Measurements from ENCODE around the gene USP17L11. TPM values are rescaled to one million over a fixed set of nuclear protein-coding genes. Genes with fewer than 3 reads are reported as not detected.
"Not testable (repeated sequence)": the region's sequence is repeated elsewhere in the genome, so short reads cannot be mapped to it uniquely, and the experiment has no call there.

The USP17L11 gene
- total RNA-seq, 2 experiments from 2014 or later, result not detected

DNA sequence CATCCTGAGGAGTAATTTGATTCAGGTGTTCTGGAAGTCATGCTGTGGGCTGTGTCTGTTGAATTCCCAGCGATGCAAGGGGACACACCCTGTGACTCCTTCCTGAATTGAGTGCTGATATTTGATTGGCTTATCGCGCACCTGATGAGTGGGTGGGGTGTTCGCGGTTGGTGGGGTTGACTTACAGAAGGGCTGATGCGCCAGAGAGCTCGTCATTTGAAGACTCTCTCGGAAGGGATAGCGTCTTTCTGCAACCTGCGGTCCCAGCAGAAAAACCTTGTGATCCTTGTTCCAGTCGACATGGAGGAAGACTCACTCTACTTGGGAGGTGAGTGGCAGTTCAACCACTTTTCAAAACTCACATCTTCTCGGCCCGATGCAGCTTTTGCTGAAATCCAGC lies 37.9 kb downstream of the USP17L11 start, which contains the start of gene USP17L19:
USP17L19 (plus strand) TSS at position 301 of the 400 bp plus-strand sequence; CDS start at position 301, 0 bp downstream.
- BruUV-seq (replicated peaks); H3K9me3 ChIP-seq (ENCODE audit: low read length); POLR2A ChIA-PET; H3K27ac ChIP-seq (ENCODE audit: low read depth, low read length, poor library complexity, severe bottlenecking); H3K9me2 ChIP-seq (ENCODE audit: insufficient read depth, low read length); H3K79me2 ChIP-seq (ENCODE audit: insufficient read depth, low read depth, low read length); H4K20me1 ChIP-seq (ENCODE audit: insufficient read depth, low read length); H3K4me1 ChIP-seq (ENCODE audit: insufficient read depth, low read length, poor library complexity, severe bottlenecking); H2AFZ ChIP-seq (ENCODE audit: low read length); DNase-seq (ENCODE audit: low spot score); CTCF ChIA-PET (ENCODE audit: unreplicated experiment); intact Hi-C loops (cut with micrococcal nuclease; ENCODE audit: unreplicated experiment); H3K36me3 ChIP-seq (ENCODE audit: insufficient read depth, low read length); H3K4me3 ChIP-seq (ENCODE audit: low read depth, low read length, poor library complexity, severe bottlenecking); H3K4me2 ChIP-seq (ENCODE audit: low read length): not testable (repeated sequence)

DNA sequence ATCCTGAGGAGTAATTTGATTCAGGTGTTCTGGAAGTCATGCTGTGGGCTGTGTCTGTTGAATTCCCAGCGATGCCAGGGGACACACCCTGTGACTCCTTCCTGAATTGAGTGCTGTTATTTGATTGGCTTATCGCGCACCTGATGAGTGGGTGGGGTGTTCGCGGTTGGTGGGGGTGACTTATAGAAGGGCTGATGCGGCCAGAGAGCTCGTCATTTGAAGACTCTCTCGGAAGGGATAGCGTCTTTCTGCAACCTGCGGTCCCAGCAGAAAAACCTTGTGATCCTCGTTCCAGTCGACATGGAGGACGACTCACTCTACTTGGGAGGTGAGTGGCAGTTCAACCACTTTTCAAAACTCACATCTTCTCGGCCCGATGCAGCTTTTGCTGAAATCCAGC lies 42.6 kb downstream of the USP17L11 start, which contains the start of gene USP17L20:
USP17L20 (plus strand) TSS at position 301 of the 400 bp plus-strand sequence; CDS start at position 301, 0 bp downstream.
- DNase-seq (ENCODE audit: low spot score); H3K9me3 ChIP-seq (ENCODE audit: low read length); POLR2A ChIA-PET; intact Hi-C loops (cut with micrococcal nuclease; ENCODE audit: unreplicated experiment); BruUV-seq (replicated peaks); H3K4me2 ChIP-seq (ENCODE audit: low read length); CTCF ChIA-PET (ENCODE audit: unreplicated experiment); H3K79me2 ChIP-seq (ENCODE audit: insufficient read depth, low read depth, low read length); H3K9me2 ChIP-seq (ENCODE audit: insufficient read depth, low read length); H3K4me1 ChIP-seq (ENCODE audit: insufficient read depth, low read length, poor library complexity, severe bottlenecking); H3K4me3 ChIP-seq (ENCODE audit: low read depth, low read length, poor library complexity, severe bottlenecking); H2AFZ ChIP-seq (ENCODE audit: low read length); H3K36me3 ChIP-seq (ENCODE audit: insufficient read depth, low read length); H3K27ac ChIP-seq (ENCODE audit: low read depth, low read length, poor library complexity, severe bottlenecking); H4K20me1 ChIP-seq (ENCODE audit: insufficient read depth, low read length): not testable (repeated sequence)

GRCh38 chr4:9262572-9262971 lies 47.4 kb downstream of the USP17L11 start, which contains the start of gene USP17L21:
TSS of gene USP17L21 (plus strand) at chr4:9262872. CDS start at chr4:9262872, 0 bp downstream.
- POLR2A ChIA-PET; H3K4me3 ChIP-seq (ENCODE audit: low read depth, low read length, poor library complexity, severe bottlenecking); intact Hi-C loops (cut with micrococcal nuclease; ENCODE audit: unreplicated experiment); H3K9me3 ChIP-seq (ENCODE audit: low read length); H3K4me1 ChIP-seq (ENCODE audit: insufficient read depth, low read length, poor library complexity, severe bottlenecking); CTCF ChIA-PET (ENCODE audit: unreplicated experiment); BruUV-seq (replicated peaks); H2AFZ ChIP-seq (ENCODE audit: low read length); H3K4me2 ChIP-seq (ENCODE audit: low read length); DNase-seq (ENCODE audit: low spot score); H3K27ac ChIP-seq (ENCODE audit: low read depth, low read length, poor library complexity, severe bottlenecking); H4K20me1 ChIP-seq (ENCODE audit: insufficient read depth, low read length); H3K36me3 ChIP-seq (ENCODE audit: insufficient read depth, low read length); H3K79me2 ChIP-seq (ENCODE audit: insufficient read depth, low read depth, low read length); H3K9me2 ChIP-seq (ENCODE audit: insufficient read depth, low read length): not testable (repeated sequence)

Other genes with a start within 250 kb of the USP17L11 start
- gene FAM90A26, start 45.0 kb upstream of the USP17L11 start, total RNA-seq (2014; rRNA removed; shearing (Covaris generic)), result not detected in 2 replicates
- not detected in 2 replicates for gene FAM90A26, start 45.0 kb upstream of the USP17L11 start, total RNA-seq (2022)
- not detected in 2 replicates for gene USP17L10, start 4.7 kb upstream of the USP17L11 start, total RNA-seq (2014; rRNA removed; shearing (Covaris generic))
- gene USP17L10, start 4.7 kb upstream of the USP17L11 start, total RNA-seq (2022), result not detected in 2 replicates
- gene USP17L12, start 4.7 kb downstream of the USP17L11 start, total RNA-seq (2014; rRNA removed; shearing (Covaris generic)), result not detected in 2 replicates
- gene USP17L12, start 4.7 kb downstream of the USP17L11 start, total RNA-seq (2022), result not detected in 2 replicates
- not detected in 2 replicates for gene USP17L13, start 9.5 kb downstream of the USP17L11 start, total RNA-seq (2014; rRNA removed; shearing (Covaris generic))
- not detected in 2 replicates for gene USP17L13, start 9.5 kb downstream of the USP17L11 start, total RNA-seq (2022)
- gene USP17L15, start 19.0 kb downstream of the USP17L11 start, total RNA-seq (2014; rRNA removed; shearing (Covaris generic)), result not detected in 2 replicates
- gene USP17L15, start 19.0 kb downstream of the USP17L11 start, total RNA-seq (2022), result not detected in 2 replicates
- gene USP17L17, start 28.5 kb downstream of the USP17L11 start, total RNA-seq (2014; rRNA removed; shearing (Covaris generic)), result not detected in 2 replicates
- gene USP17L17, start 28.5 kb downstream of the USP17L11 start, total RNA-seq (2022), result not detected in 2 replicates
- not detected in 2 replicates for gene USP17L18, start 33.2 kb downstream of the USP17L11 start, total RNA-seq (2014; rRNA removed; shearing (Covaris generic))
- gene USP17L18, start 33.2 kb downstream of the USP17L11 start, total RNA-seq (2022), result not detected in 2 replicates
- gene USP17L19, start 38.0 kb downstream of the USP17L11 start, total RNA-seq (2014; rRNA removed; shearing (Covaris generic)), result not detected in 2 replicates
- not detected in 2 replicates for gene USP17L19, start 38.0 kb downstream of the USP17L11 start, total RNA-seq (2022)
- not detected in 2 replicates for gene USP17L20, start 42.7 kb downstream of the USP17L11 start, total RNA-seq (2014; rRNA removed; shearing (Covaris generic))
- gene USP17L20, start 42.7 kb downstream of the USP17L11 start, total RNA-seq (2022), result not detected in 2 replicates
- not detected in 2 replicates for gene USP17L21, start 47.5 kb downstream of the USP17L11 start, total RNA-seq (2014; rRNA removed; shearing (Covaris generic))
- gene USP17L21, start 47.5 kb downstream of the USP17L11 start, total RNA-seq (2022), result not detected in 2 replicates
- gene USP17L22, start 52.2 kb downstream of the USP17L11 start, total RNA-seq (2014; rRNA removed; shearing (Covaris generic)), result not detected in 2 replicates
- not detected in 2 replicates for gene USP17L22, start 52.2 kb downstream of the USP17L11 start, total RNA-seq (2022)
- gene USP17L24, start 109.8 kb downstream of the USP17L11 start, total RNA-seq (2014; rRNA removed; shearing (Covaris generic)), result not detected in 2 replicates
- not detected in 2 replicates for gene USP17L24, start 109.8 kb downstream of the USP17L11 start, total RNA-seq (2022)
- not detected in 2 replicates for gene USP17L25, start 114.5 kb downstream of the USP17L11 start, total RNA-seq (2014; rRNA removed; shearing (Covaris generic))
- not detected in 2 replicates for gene USP17L25, start 114.5 kb downstream of the USP17L11 start, total RNA-seq (2022)
- gene USP17L26, start 119.3 kb downstream of the USP17L11 start, total RNA-seq (2014; rRNA removed; shearing (Covaris generic)), result not detected in 2 replicates
- not detected in 2 replicates for gene USP17L26, start 119.3 kb downstream of the USP17L11 start, total RNA-seq (2022)
- not detected in 2 replicates for gene USP17L5, start 124.0 kb downstream of the USP17L11 start, total RNA-seq (2014; rRNA removed; shearing (Covaris generic))
- gene USP17L5, start 124.0 kb downstream of the USP17L11 start, total RNA-seq (2022), result not detected in 2 replicates
- not detected in 2 replicates for gene USP17L27, start 128.7 kb downstream of the USP17L11 start, total RNA-seq (2014; rRNA removed; shearing (Covaris generic))
- not detected in 2 replicates for gene USP17L27, start 128.7 kb downstream of the USP17L11 start, total RNA-seq (2022)
- not detected in 2 replicates for gene USP17L28, start 133.5 kb downstream of the USP17L11 start, total RNA-seq (2014; rRNA removed; shearing (Covaris generic))
- not detected in 2 replicates for gene USP17L28, start 133.5 kb downstream of the USP17L11 start, total RNA-seq (2022)
- gene USP17L29, start 138.2 kb downstream of the USP17L11 start, total RNA-seq (2014; rRNA removed; shearing (Covaris generic)), result not detected in 2 replicates
- gene USP17L29, start 138.2 kb downstream of the USP17L11 start, total RNA-seq (2022), result not detected in 2 replicates
- gene USP17L30, start 147.7 kb downstream of the USP17L11 start, total RNA-seq (2014; rRNA removed; shearing (Covaris generic)), result not detected in 2 replicates
- gene USP17L30, start 147.7 kb downstream of the USP17L11 start, total RNA-seq (2022), result not detected in 2 replicates
- not detected in 2 replicates for gene DEFB131A, start 229.0 kb downstream of the USP17L11 start, total RNA-seq (2014; rRNA removed; shearing (Covaris generic))
- not detected in 2 replicates for gene DEFB131A, start 229.0 kb downstream of the USP17L11 start, total RNA-seq (2022)

All from OCI-LY7 (cell line).